WTC11 (cell line): ENCODE data around the gene TMA7. TPM values are rescaled to one million over a fixed set of nuclear protein-coding genes. Genes with fewer than 3 reads are reported as not detected.

Source experiments
- ATAC-seq: fragments of 200-7000 bp; cut with Tn5 transposase; 2 replicates; pipeline ENCODE4 v1.10.0; 2021; ENCODE audit warnings: mild to moderate bottlenecking, moderate library complexity
- CTCF ChIA-PET: fragments of 300-600 bp; sonication (Branson Sonifier 250); formaldehyde crosslinking; loops from one replicate; lab custom pipeline; 2021; ENCODE audit warnings: antibody characterized with exemption; lab: Charles Lee
- POLR2A ChIA-PET: fragments of 350-600 bp; sonication (Branson Sonifier 250); formaldehyde crosslinking; loops from one replicate; lab custom pipeline; 2021; ENCODE audit warnings: antibody characterized with exemption; lab: Charles Lee
- DNase-seq: peaks from one replicate; pipeline ENCODE4 v3.0.0; 2021; ENCODE audit warnings: low spot score
- H3K27ac Mint-ChIP-seq: 2 replicates; pipeline ENCODE4 v1.8.0; 2021; ENCODE audit warnings: mixed read lengths
- H3K27me3 Mint-ChIP-seq: 2 replicates; pipeline ENCODE4 v1.8.0; 2021; ENCODE audit warnings: low read depth, mild to moderate bottlenecking, moderate library complexity, mixed read lengths
- H3K36me3 Mint-ChIP-seq: 2 replicates; pipeline ENCODE4 v1.8.0; 2021; ENCODE audit warnings: mixed read lengths
- H3K4me1 Mint-ChIP-seq: 2 replicates; pipeline ENCODE4 v1.8.0; 2022; ENCODE audit warnings: mixed read lengths
- H3K4me3 Mint-ChIP-seq: 2 replicates; pipeline ENCODE4 v1.8.0; 2021; ENCODE audit warnings: mild to moderate bottlenecking, moderate library complexity, mixed read lengths
- H3K9me3 Mint-ChIP-seq: 2 replicates; pipeline ENCODE4 v1.8.0; 2021; ENCODE audit warnings: mixed read lengths
- AFF4 ChIP-seq: sonication (generic); formaldehyde crosslinking; IDR thresholded peaks from 2 replicates; pipeline ENCODE4 v1.8.1; 2023; ENCODE audit warnings: mild to moderate bottlenecking, missing genetic modification reagents, borderline replicate concordance
- CREM ChIP-seq: sonication (generic); formaldehyde crosslinking; IDR thresholded peaks from 2 replicates; pipeline ENCODE4 v1.8.1; 2022; ENCODE audit warnings: mild to moderate bottlenecking, missing genetic modification reagents, moderate library complexity
- ETV6 ChIP-seq: sonication (generic); formaldehyde crosslinking; IDR thresholded peaks from 2 replicates; pipeline ENCODE4 v1.8.1; 2022; ENCODE audit warnings: mild to moderate bottlenecking, missing genetic modification reagents
- FOXK1 ChIP-seq: sonication (generic); formaldehyde crosslinking; IDR thresholded peaks from 2 replicates; pipeline ENCODE4 v1.8.0; 2022; ENCODE audit warnings: mild to moderate bottlenecking, moderate library complexity, missing genetic modification reagents
- HMGA2 ChIP-seq: fragments of 250-450 bp; sonication (Bioruptor Pico); IDR thresholded peaks from 2 replicates; pipeline ENCODE4 v1.4.0; 2021; ENCODE audit warnings: mild to moderate bottlenecking, moderate library complexity
- JAZF1 ChIP-seq: fragments of 250-450 bp; sonication (Bioruptor Pico); IDR thresholded peaks from 2 replicates; pipeline ENCODE4 v1.9.0; 2021; ENCODE audit warnings: moderate library complexity, mild to moderate bottlenecking, inconsistent platforms
- KAT7 ChIP-seq: sonication (generic); formaldehyde crosslinking; IDR thresholded peaks from 2 replicates; pipeline ENCODE4 v1.8.1; 2023; ENCODE audit warnings: missing genetic modification reagents, mild to moderate bottlenecking, borderline replicate concordance
- MXD4 ChIP-seq: fragments of 250-450 bp; sonication (Bioruptor Pico); IDR thresholded peaks from 2 replicates; pipeline ENCODE4 v1.8.0; 2021; ENCODE audit warnings: mild to moderate bottlenecking, moderate library complexity, borderline replicate concordance
- MYBL2 ChIP-seq: sonication (generic); formaldehyde crosslinking; IDR thresholded peaks from 2 replicates; pipeline ENCODE4 v1.8.1; 2023; ENCODE audit warnings: mild to moderate bottlenecking, moderate library complexity, missing genetic modification reagents
- NFYB ChIP-seq: sonication (generic); formaldehyde crosslinking; conservative IDR thresholded peaks from 2 replicates; pipeline ENCODE4 v1.8.0; 2022; ENCODE audit warnings: low read depth, missing genetic modification reagents
- NR2C2 ChIP-seq: sonication (generic); formaldehyde crosslinking; IDR thresholded peaks from 2 replicates; pipeline ENCODE4 v1.8.0; 2022; ENCODE audit warnings: mild to moderate bottlenecking, missing genetic modification reagents
- OVOL2 ChIP-seq: fragments of 250-450 bp; sonication (Bioruptor Pico); IDR thresholded peaks from 2 replicates; pipeline ENCODE4 v1.9.0; 2021; ENCODE audit warnings: mild to moderate bottlenecking, borderline replicate concordance
- SOX15 ChIP-seq: fragments of 250-450 bp; sonication (Bioruptor Pico); IDR thresholded peaks from 2 replicates; pipeline ENCODE4 v1.9.0; 2021; ENCODE audit warnings: mild to moderate bottlenecking
- STAT6 ChIP-seq: sonication (generic); formaldehyde crosslinking; conservative IDR thresholded peaks from 2 replicates; pipeline ENCODE4 v1.8.1; 2023; ENCODE audit warnings: mild to moderate bottlenecking, low read depth, missing genetic modification reagents, moderate library complexity
- ZNF121 ChIP-seq: sonication (generic); formaldehyde crosslinking; IDR thresholded peaks from 2 replicates; pipeline ENCODE4 v1.8.0; 2023; ENCODE audit warnings: missing genetic modification reagents
- ZNF138 ChIP-seq: sonication (generic); formaldehyde crosslinking; conservative IDR thresholded peaks from 2 replicates; pipeline ENCODE4 v1.8.1; 2022; ENCODE audit warnings: mild to moderate bottlenecking, moderate library complexity, missing genetic modification reagents
- ZNF219 ChIP-seq: sonication (generic); formaldehyde crosslinking; IDR thresholded peaks from 2 replicates; pipeline ENCODE4 v1.8.0; 2023; ENCODE audit warnings: missing genetic modification reagents, mild to moderate bottlenecking, borderline replicate concordance
- ZNF232 ChIP-seq: sonication (generic); formaldehyde crosslinking; IDR thresholded peaks from 2 replicates; pipeline ENCODE4 v1.8.0; 2022; ENCODE audit warnings: mild to moderate bottlenecking, missing genetic modification reagents
- ZNF396 ChIP-seq: fragments of 250-450 bp; sonication (Bioruptor Pico); IDR thresholded peaks from 2 replicates; pipeline ENCODE4 v1.8.0; 2021; ENCODE audit warnings: mild to moderate bottlenecking, moderate library complexity, borderline replicate concordance
- ZNF425 ChIP-seq: fragments of 250-450 bp; sonication (Bioruptor Pico); conservative IDR thresholded peaks from 2 replicates; pipeline ENCODE4 v1.9.0; 2021; ENCODE audit warnings: mild to moderate bottlenecking
- ZNF532 ChIP-seq: fragments of 250-450 bp; sonication (Bioruptor Pico); IDR thresholded peaks from 2 replicates; pipeline ENCODE4 v1.9.0; 2021; ENCODE audit warnings: mild to moderate bottlenecking, borderline replicate concordance
- total RNA-seq: library from RNA; stranded (reverse); gene quantifications from 3 replicates; pipeline ENCODE4 v1.2.3, GENCODE V29; 2021
- TF ChIP-seq, protein P1 (sequence below): sonication (generic); formaldehyde crosslinking; conservative IDR thresholded peaks from 2 replicates; pipeline ENCODE4 v1.8.1; 2022; ENCODE audit warnings: mild to moderate bottlenecking, missing genetic modification reagents
- TF ChIP-seq, protein P2 (sequence below): sonication (generic); formaldehyde crosslinking; IDR thresholded peaks from 2 replicates; pipeline ENCODE4 v1.8.1; 2023; ENCODE audit warnings: mild to moderate bottlenecking, moderate library complexity, missing genetic modification reagents

TMA7 gene
- total RNA-seq, 1 experiment from 2014 or later = 318 TPM

- no peak for TF ChIP-seq AFF4
- no peak for TF ChIP-seq ZNF425 (CRISPR knock-in tag)
- no peak for TF ChIP-seq ETV6 (CRISPR knock-in tag)
- TF ChIP-seq ZNF396 (CRISPR knock-in tag) = no peak
- TF ChIP-seq JAZF1 (CRISPR knock-in tag) = no peak
- TF ChIP-seq MYBL2 (CRISPR knock-in tag) = no peak
- TF ChIP-seq, protein P1, sequence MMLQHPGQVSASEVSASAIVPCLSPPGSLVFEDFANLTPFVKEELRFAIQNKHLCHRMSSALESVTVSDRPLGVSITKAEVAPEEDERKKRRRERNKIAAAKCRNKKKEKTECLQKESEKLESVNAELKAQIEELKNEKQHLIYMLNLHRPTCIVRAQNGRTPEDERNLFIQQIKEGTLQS = no peak
- TF ChIP-seq ZNF219 (CRISPR knock-in tag) = no peak
- no peak for TF ChIP-seq ZNF138
- TF ChIP-seq CREM (CRISPR knock-in tag) = no peak
- TF ChIP-seq, all 79 proteins: peak for 0
These were observed 27.0 kb upstream of the TMA7 start (continued) for GRCh38 chr3:48413086-48413485.

GRCh38 chr3:48413611-48414010, 26.4 kb upstream of the TMA7 start:
- Mint-ChIP-seq H3K4me3 (no peak overlapping the region), H3K36me3 (peaks cover 65% of the 10 kb centered on the region), H3K27ac (no peak overlapping the region), H3K4me1 (no peaks in the 10 kb centered on the region), H3K27me3 (no peaks in the 10 kb centered on the region), H3K9me3 (no peaks in the 10 kb centered on the region)
- ATAC-seq = no peak
- CTCF ChIA-PET = interaction anchor here (2.9 to 18.3 kb wide), 2 partner anchors 12 to 23 kb away, joined by 15 to 218 read pairs; no protein-coding TSS in a partner anchor
- POLR2A ChIA-PET = no interaction called here
- no peak for DNase-seq
- TF ChIP-seq FOXK1 (CRISPR knock-in tag) = no peak
- no peak for TF ChIP-seq KAT7 (CRISPR knock-in tag)
- no peak for TF ChIP-seq NFYB (CRISPR knock-in tag)
- TF ChIP-seq ZNF532 (CRISPR knock-in tag) = no peak
- TF ChIP-seq, protein P2, sequence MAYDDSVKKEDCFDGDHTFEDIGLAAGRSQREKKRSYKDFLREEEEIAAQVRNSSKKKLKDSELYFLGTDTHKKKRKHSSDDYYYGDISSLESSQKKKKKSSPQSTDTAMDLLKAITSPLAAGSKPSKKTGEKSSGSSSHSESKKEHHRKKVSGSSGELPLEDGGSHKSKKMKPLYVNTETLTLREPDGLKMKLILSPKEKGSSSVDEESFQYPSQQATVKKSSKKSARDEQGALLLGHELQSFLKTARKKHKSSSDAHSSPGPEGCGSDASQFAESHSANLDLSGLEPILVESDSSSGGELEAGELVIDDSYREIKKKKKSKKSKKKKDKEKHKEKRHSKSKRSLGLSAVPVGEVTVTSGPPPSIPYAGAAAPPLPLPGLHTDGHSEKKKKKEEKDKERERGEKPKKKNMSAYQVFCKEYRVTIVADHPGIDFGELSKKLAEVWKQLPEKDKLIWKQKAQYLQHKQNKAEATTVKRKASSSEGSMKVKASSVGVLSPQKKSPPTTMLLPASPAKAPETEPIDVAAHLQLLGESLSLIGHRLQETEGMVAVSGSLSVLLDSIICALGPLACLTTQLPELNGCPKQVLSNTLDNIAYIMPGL = no peak
- no peak for TF ChIP-seq HMGA2 (CRISPR knock-in tag)
- no peak for TF ChIP-seq ZNF121 (CRISPR knock-in tag)
- no peak for TF ChIP-seq MXD4 (CRISPR knock-in tag)
- no peak for TF ChIP-seq STAT6 (CRISPR knock-in tag)
- TF ChIP-seq ETV6 (CRISPR knock-in tag) = no peak
- TF ChIP-seq SOX15 (CRISPR knock-in tag) = no peak
- no peak for TF ChIP-seq NR2C2 (CRISPR knock-in tag)
- TF ChIP-seq ZNF232 = no peak
- no peak for TF ChIP-seq OVOL2 (CRISPR knock-in tag)
